PC-3 (cell line): ENCODE results near the gene GLIPR1L1.

ENCODE experiments used
- EZH2 ChIP-seq: fragments of 300-600 bp; sonication (generic); IDR thresholded peaks from one replicate; pipeline ENCODE4 v1.6.1; 2017; ENCODE audit warnings: antibody characterized with exemption, mild to moderate bottlenecking, low read length; ENCODE audit not compliant: unreplicated experiment
- EZH2phosphoT487 ChIP-seq: fragments of 300-600 bp; sonication (generic); IDR thresholded peaks from 2 replicates; pipeline ENCODE4 v1.6.1; 2018; ENCODE audit warnings: mild to moderate bottlenecking, antibody characterized with exemption, low read length, borderline replicate concordance
- TF ChIP-seq, protein P1 (sequence below): fragments of 300-600 bp; sonication (generic); conservative IDR thresholded peaks from 2 replicates; pipeline ENCODE4 v1.5.1; 2017; ENCODE audit warnings: antibody characterized with exemption, low read depth, mild to moderate bottlenecking, low read length

DNA sequence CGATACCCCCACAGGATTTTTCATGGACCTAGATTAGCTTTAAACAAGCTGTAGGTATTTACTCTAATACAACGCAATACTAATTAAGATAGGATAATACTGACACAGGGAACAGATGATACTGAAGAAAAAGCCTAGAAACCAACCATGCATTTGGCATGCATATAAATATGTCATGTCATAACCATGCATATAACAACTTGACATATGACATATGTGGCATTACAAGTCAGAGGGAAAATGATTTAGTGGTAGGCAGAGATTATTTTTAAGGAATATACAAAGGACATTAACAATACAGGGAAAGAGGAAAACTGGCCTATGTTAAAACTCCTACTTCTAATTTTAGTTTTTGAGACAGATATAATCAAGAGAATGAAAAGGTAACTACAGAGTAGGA lies 32.2 kb upstream of the GLIPR1L1 start:
- TF ChIP-seq, protein P1, sequence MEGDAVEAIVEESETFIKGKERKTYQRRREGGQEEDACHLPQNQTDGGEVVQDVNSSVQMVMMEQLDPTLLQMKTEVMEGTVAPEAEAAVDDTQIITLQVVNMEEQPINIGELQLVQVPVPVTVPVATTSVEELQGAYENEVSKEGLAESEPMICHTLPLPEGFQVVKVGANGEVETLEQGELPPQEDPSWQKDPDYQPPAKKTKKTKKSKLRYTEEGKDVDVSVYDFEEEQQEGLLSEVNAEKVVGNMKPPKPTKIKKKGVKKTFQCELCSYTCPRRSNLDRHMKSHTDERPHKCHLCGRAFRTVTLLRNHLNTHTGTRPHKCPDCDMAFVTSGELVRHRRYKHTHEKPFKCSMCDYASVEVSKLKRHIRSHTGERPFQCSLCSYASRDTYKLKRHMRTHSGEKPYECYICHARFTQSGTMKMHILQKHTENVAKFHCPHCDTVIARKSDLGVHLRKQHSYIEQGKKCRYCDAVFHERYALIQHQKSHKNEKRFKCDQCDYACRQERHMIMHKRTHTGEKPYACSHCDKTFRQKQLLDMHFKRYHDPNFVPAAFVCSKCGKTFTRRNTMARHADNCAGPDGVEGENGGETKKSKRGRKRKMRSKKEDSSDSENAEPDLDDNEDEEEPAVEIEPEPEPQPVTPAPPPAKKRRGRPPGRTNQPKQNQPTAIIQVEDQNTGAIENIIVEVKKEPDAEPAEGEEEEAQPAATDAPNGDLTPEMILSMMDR = no peak
- no peak for TF ChIP-seq EZH2phosphoT487
- no peak for TF ChIP-seq EZH2
